Kidney capillary endothelial cell (primary cell): ENCODE results near the gene GDI1.

ENCODE experiments used
- DNase-seq: peaks from one replicate; pipeline ENCODE4 v3.0.0-alpha.2; 2018; ENCODE audit warnings: low spot score

The GDI1 gene

DNA sequence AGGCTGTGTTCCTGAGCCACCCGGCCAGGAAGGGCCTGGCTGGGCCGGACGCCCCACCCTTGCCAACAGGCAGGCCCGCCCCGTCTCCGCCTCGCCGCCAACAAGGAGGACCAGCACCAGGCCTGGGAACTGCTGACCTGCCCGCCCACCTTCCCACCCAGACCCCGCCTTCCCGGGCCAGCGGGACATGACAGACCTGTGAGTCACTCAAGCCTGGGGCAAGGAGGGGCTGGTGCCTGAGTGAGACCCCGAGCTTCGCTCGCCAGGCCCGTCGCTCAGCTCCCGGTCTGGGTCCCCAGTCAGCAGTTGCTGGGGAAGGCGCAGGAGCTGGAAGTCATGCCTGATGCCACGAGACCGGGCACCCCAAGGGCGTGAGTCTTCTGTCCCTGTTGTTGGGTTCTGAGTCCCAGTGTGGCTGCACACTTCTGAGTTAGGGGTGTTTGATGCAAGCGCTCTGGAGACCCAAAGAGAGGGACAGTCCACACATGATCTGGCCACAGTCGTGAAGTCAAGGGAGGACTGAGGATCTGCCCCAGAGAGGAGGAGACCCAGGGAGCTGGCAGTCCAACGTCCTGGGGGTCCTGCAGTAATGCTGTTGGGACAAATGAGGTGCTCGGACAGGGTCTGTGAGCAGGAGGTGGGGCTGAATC is 27.6 kb upstream of the GDI1 start, which contains the start of gene DNASE1L1:
Gene DNASE1L1 (minus strand): TSS at position 33 of the 650 bp plus-strand sequence. CDS start 3,686 bp downstream, outside the sequence.
- DNase-seq: peak; percentile 78

DNA sequence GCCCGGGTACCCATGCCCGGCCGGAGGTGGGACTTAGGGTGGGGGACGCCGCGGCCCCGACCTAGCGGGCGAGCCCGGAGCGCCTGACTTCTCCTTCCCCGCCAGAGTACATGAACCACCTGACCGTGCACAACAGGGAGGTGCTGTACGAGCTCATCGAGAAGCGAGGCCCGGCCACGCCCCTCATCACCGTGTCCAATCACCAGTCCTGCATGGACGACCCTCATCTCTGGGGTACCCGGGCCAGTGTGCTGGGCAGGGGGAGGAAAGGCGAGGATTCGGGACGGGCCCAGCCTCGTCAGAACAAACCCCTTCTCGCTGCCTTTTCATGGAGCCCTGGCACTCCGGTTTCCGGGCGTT is 25.0 kb upstream of the GDI1 start:
- DNase-seq: no peak

- no peak for DNase-seq
These were observed 24.5 kb upstream of the GDI1 start for GRCh38 chrX:154412468-154412867.

GRCh38 chrX:154413142-154413541 is 23.8 kb upstream of the GDI1 start:
- DNase-seq: no peak

- DNase-seq: no peak
These were observed 19.8 kb upstream of the GDI1 start for GRCh38 chrX:154417157-154417556.

GRCh38 chrX:154419189-154419588 is 17.8 kb upstream of the GDI1 start:
- DNase-seq: no peak

GRCh38 chrX:154419688-154420401 is 17.1 kb upstream of the GDI1 start:
- no peak for DNase-seq

- no peak for DNase-seq
These were observed 16.6 kb upstream of the GDI1 start for GRCh38 chrX:154420402-154420756.

DNA sequence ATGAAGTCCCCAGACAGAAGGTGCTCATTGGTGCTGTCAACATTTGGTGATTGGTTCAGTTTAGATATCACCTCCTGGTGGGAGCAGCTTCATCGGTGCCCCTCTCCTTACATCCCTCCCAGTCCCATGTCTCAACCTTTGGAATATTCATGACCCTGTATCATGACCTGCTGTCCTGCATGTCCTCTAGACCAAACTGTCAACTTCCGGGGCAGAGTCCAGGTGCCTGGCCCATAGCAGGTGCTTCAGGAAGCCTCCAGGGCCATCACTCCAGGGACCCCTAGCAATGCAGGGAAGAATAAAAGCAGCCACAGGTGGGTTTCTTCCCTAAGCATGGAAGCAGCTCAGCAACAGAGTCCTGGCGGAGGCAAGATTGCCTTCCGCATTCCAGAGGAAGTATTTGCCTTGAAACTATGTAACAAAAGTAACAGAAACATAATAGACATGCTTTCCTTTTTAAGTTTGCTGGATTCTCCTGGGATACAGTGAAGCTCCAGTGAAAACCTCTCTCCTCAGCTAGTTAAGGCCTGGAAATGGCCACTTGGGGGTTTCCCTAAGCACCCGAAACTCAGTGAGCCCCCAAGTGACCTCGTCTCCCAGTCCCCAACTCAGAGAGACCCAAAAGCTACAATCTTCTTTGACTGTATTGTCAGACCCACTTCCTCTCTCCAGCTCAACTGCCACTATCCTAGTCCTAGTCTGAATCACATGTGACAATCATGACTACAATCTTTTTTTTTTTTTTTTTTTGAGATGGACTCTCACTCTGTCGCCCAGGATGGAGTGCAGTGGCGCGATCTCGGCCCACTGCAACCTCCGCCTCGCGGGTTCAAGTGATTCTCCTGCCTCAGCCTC is 9.8 kb upstream of the GDI1 start:
- DNase-seq: no peak

GRCh38 chrX:154428176-154429171 is 8.5 kb upstream of the GDI1 start, which contains the start of gene ATP6AP1:
TSS of gene ATP6AP1 (plus strand) at chrX:154428677. CDS start at chrX:154428693, 16 bp downstream.
- DNase-seq: peak; percentile 71

GRCh38 chrX:154429711-154430110 is 7.2 kb upstream of the GDI1 start:
- DNase-seq: no peak

DNA sequence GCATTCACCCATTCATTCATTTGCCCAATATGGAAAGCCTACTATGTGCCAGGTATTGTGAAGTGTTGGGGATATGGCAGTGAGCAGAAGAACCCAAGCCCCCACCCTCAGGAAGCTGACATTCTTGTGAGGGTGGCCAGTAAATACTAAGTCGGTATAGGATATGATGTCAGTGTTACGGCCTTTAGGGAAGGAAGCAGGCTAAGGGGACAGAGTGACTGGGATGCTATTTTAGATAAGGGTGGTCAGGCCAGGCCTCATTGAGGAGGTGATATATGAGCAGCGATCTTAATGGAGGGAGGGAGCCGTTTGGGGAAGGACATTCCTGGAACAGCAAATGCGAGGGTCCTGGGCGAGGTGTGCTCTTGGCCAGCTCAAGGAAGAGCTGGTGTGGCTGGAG is 6.5 kb upstream of the GDI1 start:
- DNase-seq: no peak

DNA sequence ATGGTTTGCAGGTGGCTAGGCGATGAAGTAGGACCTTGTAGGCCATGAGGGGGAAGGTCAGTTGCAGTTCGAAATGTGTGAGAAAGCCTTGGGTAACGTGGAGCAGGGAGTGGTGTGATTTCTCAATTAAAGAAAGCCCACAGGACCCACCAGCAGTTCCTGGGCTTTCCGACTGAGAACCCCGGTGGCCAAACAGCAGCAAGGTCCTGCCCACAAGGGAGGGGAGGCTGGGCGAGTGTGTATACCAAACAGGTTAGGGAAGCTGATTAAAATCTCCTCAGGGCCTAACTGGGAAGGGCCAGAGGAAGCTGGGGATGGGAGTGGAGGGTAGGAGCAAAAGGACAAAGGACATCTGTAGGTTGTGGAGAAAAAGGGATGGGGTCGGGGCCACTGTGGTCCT is 6.0 kb upstream of the GDI1 start:
- DNase-seq: no peak

DNA sequence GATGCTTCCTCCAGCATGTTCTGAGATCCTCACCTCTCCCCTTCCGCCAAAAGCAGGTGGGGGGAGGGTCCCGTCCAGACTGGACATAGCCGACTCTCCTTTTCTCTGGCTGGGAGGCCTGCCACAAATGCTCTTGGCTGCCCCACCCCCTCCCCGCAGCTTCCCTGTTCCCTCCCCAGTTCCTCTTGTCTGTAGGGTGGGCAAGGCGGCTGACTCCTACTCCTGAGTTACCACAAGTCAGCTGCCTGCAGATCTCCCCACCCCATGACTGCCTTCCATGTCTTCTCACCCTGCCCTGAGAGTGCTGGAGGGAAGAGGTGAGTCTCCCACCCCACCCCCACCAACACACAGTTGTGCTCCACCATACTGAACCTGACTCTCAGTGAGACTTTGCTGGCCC is 5.6 kb upstream of the GDI1 start:
- no peak for DNase-seq

GRCh38 chrX:154432210-154432609 is 4.7 kb upstream of the GDI1 start:
- no peak for DNase-seq

GRCh38 chrX:154433605-154434004 is 3.3 kb upstream of the GDI1 start:
- DNase-seq: no peak

GRCh38 chrX:154434394-154435168 is 2.4 kb upstream of the GDI1 start:
- no peak for DNase-seq

DNA sequence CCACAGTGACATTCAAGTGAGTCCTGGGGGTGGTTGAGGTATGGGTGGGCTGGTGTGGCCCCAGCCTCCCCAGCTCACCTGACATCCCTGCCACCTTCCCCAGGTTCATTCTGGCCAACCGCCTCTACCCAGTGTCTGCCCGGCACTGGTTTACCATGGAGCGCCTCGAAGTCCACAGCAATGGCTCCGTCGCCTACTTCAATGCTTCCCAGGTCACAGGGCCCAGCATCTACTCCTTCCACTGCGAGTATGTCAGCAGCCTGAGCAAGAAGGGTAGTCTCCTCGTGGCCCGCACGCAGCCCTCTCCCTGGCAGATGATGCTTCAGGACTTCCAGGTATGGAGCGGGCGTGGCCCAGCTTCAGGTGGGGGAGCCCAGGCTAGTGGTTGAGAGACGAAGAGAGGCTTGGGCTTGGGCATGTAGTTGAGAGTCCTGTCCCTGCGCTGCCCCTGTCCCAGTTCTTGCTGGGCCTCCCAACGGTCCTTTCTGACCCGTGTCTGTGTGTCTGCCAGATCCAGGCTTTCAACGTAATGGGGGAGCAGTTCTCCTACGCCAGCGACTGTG is 1.7 kb upstream of the GDI1 start:
- DNase-seq: no peak

GRCh38 chrX:154436374-154436982 is 476 bp upstream of the GDI1 start:
- DNase-seq: no peak
